ENCODE results near the gene ZNF280A. TPM values are rescaled to one million over a fixed set of nuclear protein-coding genes. Genes with fewer than 3 reads are reported as not detected.

ZNF280A gene
- total RNA-seq, 1 experiment from 2014 or later: 0.22 TPM

- H3K4me1 Mint-ChIP-seq: no peaks in the 10 kb centered on the region
- peaks cover 6% of the 10 kb centered on the region for H3K9me3 Mint-ChIP-seq
- no peak overlapping the region for H3K4me3 Mint-ChIP-seq
- no peak for TF ChIP-seq IRF2 (CRISPR knock-in tag; IDR thresholded peaks at IDR 0.05; ENCODE audit: borderline replicate concordance, low read depth)
- no peak for TF ChIP-seq NFE2L1 (CRISPR knock-in tag; IDR thresholded peaks at IDR 0.05)
- TF ChIP-seq AR (CRISPR knock-in tag; IDR thresholded peaks at IDR 0.05): no peak
- TF ChIP-seq GABPB1 (CRISPR knock-in tag; IDR thresholded peaks at IDR 0.05): no peak
- TF ChIP-seq JUN (CRISPR knock-in tag; IDR thresholded peaks at IDR 0.05): no peak
- no peak for TF ChIP-seq TEAD4 (CRISPR knock-in tag; IDR thresholded peaks at IDR 0.05)
- TF ChIP-seq ZSCAN18 (CRISPR knock-in tag; IDR thresholded peaks at IDR 0.05): no peak
- no peak for TF ChIP-seq ZNF138 (CRISPR knock-in tag; conservative IDR thresholded peaks at IDR 0.05)
- no peak for TF ChIP-seq ATF6 (CRISPR knock-in tag; IDR thresholded peaks at IDR 0.05)
- TF ChIP-seq ZMAT4 (CRISPR knock-in tag; IDR thresholded peaks at IDR 0.05): no peak
- TF ChIP-seq FOXK1 (CRISPR knock-in tag; IDR thresholded peaks at IDR 0.05): no peak
- TF ChIP-seq ZNF219 (CRISPR knock-in tag; IDR thresholded peaks at IDR 0.05; ENCODE audit: borderline replicate concordance): no peak
- TF ChIP-seq HMGXB4 (CRISPR knock-in tag; IDR thresholded peaks at IDR 0.05): no peak
- DNase-seq (ENCODE audit: low spot score) (no peak), ATAC-seq (no peak)
- ChIA-PET CTCF (interaction anchor here (0.6 to 1.5 kb wide), 3 partner anchors 22 to 132 kb away, joined by 3 to 5 read pairs (median 4); no protein-coding TSS in a partner anchor), POLR2A (no interaction called here)
- peaks cover 4% of the 10 kb centered on the region for H3K36me3 Mint-ChIP-seq
- peaks cover 82% of the 10 kb centered on the region for H3K27me3 Mint-ChIP-seq (ENCODE audit: low read depth)
- no peak overlapping the region for H3K27ac Mint-ChIP-seq
Measured at GRCh38 chr22:22554587-22555284, 34.7 kb upstream of the ZNF280A start.

GRCh38 chr22:22553735-22554586 is 33.9 kb upstream of the ZNF280A start:
- POLR2A ChIA-PET: no interaction called here

More at GRCh38 chr22:22553735-22554586, 33.9 kb upstream of the ZNF280A start:
- Mint-ChIP-seq H3K27ac (no peak overlapping the region), H3K9me3 (peaks cover 4% of the 10 kb centered on the region), H3K36me3 (peaks cover 2% of the 10 kb centered on the region), H3K4me1 (no peaks in the 10 kb centered on the region), H3K27me3 (ENCODE audit: low read depth) (peaks cover 82% of the 10 kb centered on the region), H3K4me3 (no peak overlapping the region)
- TF ChIP-seq MLX (CRISPR knock-in tag; IDR thresholded peaks at IDR 0.05) (no peak), ZBTB21 (CRISPR knock-in tag; IDR thresholded peaks at IDR 0.05; ENCODE audit: borderline replicate concordance) (no peak), ZNF423 (CRISPR knock-in tag; IDR thresholded peaks at IDR 0.05) (no peak)
- no peak for ATAC-seq
- DNase-seq (ENCODE audit: low spot score): no peak
- CTCF ChIA-PET: interaction anchor here (0.6 to 1.5 kb wide), 3 partner anchors 23 to 131 kb away, joined by 3 to 5 read pairs (median 4); no protein-coding TSS in a partner anchor
